ENCODE data around the gene EIF5B. TPM values are rescaled to one million over a fixed set of nuclear protein-coding genes. Genes with fewer than 3 reads are reported as not detected.
"Not testable (repeated sequence)": the region's sequence is repeated elsewhere in the genome, so short reads cannot be mapped to it uniquely, and the experiment has no call there.

EIF5B gene
- total and polyA plus RNA-seq, 12 donors = 64.5 to 176 (median 91.8) TPM

DNA sequence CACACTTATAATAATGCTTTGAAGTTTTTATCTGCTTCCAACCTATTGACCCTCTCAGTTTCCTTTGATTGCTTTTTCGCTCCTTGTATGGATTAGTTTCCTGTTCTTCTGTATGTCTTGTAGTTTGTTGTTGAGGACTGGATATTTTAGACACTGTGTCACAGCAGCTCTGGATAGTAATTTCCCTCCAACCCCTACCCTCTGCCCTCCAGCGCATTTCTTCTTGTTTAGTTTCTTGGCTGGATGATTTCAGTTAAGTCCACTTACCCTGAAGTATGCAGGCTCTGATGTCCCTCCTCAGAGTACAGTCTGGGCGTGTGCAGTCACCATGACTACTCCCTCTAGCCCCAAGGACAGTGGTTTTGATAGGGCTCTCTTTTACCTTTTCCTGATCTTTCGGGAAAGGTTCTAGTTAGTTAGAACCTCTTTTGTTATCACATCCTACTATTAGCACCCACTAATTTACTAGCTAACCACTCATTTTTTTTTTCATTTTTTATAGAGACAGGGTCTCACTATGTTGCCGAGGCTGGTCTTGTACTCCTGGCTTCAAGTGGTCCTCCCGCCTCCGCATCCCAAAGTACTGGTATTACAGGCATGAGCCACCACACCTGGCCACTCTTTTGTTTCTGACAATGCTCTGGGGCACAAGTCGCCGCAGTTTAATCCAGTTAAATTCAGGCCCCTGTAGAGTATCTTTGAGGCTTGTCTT, 19.9 kb upstream of the EIF5B start:
- WGBS, 2 donors = 97 to 99% methylated on average over 9 of the region's 9 CpGs
- no peak overlapping the region for H3K4me3 ChIP-seq
- H3K27me3 ChIP-seq = no peaks in the 10 kb centered on the region
- no peak overlapping the region for H3K27ac ChIP-seq
- peaks cover 0 to 62% (median 42%) of the 10 kb centered on the region in 9 donors for H3K36me3 ChIP-seq
- H3K9me3 ChIP-seq = peaks cover 0 to 17% (median 0%) of the 10 kb centered on the region in 11 donors
- intact Hi-C loops (cut with DNase I) = no loop called here
- no peak for ATAC-seq
- no peaks in the 10 kb centered on the region for H3K4me1 ChIP-seq
- DNase-seq = no peak
- TF ChIP-seq, protein P1, sequence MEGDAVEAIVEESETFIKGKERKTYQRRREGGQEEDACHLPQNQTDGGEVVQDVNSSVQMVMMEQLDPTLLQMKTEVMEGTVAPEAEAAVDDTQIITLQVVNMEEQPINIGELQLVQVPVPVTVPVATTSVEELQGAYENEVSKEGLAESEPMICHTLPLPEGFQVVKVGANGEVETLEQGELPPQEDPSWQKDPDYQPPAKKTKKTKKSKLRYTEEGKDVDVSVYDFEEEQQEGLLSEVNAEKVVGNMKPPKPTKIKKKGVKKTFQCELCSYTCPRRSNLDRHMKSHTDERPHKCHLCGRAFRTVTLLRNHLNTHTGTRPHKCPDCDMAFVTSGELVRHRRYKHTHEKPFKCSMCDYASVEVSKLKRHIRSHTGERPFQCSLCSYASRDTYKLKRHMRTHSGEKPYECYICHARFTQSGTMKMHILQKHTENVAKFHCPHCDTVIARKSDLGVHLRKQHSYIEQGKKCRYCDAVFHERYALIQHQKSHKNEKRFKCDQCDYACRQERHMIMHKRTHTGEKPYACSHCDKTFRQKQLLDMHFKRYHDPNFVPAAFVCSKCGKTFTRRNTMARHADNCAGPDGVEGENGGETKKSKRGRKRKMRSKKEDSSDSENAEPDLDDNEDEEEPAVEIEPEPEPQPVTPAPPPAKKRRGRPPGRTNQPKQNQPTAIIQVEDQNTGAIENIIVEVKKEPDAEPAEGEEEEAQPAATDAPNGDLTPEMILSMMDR (IDR thresholded peaks at IDR 0.05) = no peak

DNA sequence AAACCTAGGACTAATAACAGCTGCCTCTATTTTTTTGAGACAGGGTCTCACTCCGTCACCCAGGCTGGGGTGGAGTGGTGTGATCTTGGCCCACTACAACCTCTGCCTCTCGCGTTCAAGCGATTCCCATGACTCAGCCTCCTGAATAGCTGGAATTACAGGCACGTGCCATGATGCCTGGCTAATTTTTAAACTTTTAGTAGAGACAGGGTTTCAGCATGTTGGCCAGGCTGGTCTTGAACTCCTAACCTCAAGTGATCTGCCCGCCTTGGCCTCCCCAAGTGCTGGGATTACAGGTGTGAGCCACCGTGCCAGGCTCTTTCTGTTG, 19.4 kb upstream of the EIF5B start:
- ATAC-seq; H3K27ac ChIP-seq; H3K4me3 ChIP-seq; intact Hi-C loops (cut with DNase I); H3K4me1 ChIP-seq; H3K27me3 ChIP-seq; DNase-seq: not testable (repeated sequence)
- H3K36me3 ChIP-seq = peaks cover 0 to 67% (median 42%) of the 10 kb centered on the region in 9 donors
- peaks cover 0 to 17% (median 0%) of the 10 kb centered on the region in 11 donors for H3K9me3 ChIP-seq
- 97 to 98% methylated on average over 7 of the region's 7 CpGs for WGBS, 2 donors

DNA sequence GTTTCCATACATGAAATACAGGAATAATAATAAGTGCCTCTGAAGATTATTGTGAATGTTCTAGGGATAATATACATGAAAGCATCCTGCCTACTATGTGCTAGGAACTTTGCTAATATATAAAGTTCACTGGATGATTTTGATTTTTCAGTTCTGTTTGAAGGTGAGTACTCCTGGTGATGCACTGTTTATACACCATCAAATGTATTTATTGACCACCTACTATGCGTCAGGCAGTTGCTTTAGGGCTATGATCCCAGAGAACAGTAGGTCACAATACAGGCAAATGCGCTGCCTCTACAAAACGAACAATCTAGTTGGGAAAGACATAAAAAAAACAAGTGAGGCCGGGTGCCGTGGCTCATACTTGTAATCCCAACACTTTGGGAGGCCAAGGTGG, 11.8 kb upstream of the EIF5B start:
- ATAC-seq = no peak
- intact Hi-C loops (cut with DNase I) = no loop called here

DNA sequence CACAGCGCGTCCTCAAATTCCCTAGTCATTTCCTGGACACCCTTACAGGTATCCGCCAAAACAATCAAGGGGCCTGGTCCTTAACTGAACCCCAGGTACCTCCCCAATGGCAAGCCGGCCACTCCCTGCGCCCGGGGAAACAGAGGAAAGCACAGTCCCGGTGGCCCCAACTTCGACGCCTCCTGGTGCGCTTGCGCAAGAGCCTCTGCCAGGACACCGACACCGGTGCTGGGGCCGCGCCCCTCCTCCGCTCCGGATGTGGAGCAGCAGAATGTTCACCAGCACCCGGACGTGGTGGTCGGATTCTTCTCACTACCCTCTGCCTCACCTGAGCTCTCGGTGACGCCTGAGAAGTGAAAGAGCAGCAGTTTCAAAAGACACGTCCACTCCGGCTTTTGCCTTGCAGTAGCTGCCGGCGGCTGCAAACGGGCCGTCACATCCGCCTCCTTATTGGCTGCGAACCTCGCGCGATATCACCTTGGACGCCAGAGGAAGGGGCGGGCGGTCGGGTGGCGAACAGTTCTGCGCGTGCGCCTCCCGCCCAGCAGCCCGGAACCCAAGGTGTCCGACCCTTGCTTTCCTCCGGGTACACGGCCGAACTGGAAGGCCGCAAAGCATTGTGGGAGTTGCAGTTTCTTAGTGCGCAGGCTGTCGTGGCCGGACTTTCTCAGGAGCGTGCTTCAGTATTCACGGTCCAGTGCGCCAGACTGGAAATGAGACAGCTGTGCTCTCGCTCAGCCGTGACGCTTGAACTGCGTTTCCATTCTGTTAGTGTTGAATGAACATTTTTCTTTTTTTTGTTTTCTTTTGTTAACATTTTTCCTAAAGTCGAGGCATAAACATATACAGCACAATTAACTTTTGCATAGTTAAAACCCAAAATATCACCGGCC, 1.0 kb upstream of the EIF5B start, which contains the start of gene TXNDC9:
Gene TXNDC9 (minus strand): TSS at position 423 of the 893 bp plus-strand sequence. CDS start 3,123 bp downstream, outside the sequence.
- 0% methylated on average over 60 of the region's 60 CpGs for WGBS, 2 donors

More for the DNA sequence above, 11.8 kb upstream of the EIF5B start:
- TF ChIP-seq, protein P1 (IDR thresholded peaks at IDR 0.05) = no peak
- no peaks in the 10 kb centered on the region for H3K27me3 ChIP-seq
- 96 to 98% methylated on average over 5 of the region's 5 CpGs for WGBS, 2 donors
- H3K9me3 ChIP-seq = no peaks in the 10 kb centered on the region
- no peak overlapping the region for H3K27ac ChIP-seq
- H3K36me3 ChIP-seq = peaks cover 0 to 100% (median 64%) of the 10 kb centered on the region in 9 donors
- DNase-seq = no peak
- H3K4me1 ChIP-seq = peaks cover 0 to 2% (median 0%) of the 10 kb centered on the region in 9 donors
- no peak overlapping the region for H3K4me3 ChIP-seq

More for the DNA sequence above, 1.0 kb upstream of the EIF5B start, which contains the start of gene TXNDC9:
- Histone ChIP-seq H3K36me3 (peaks cover 0 to 23% (median 14%) of the 10 kb centered on the region in 9 donors), H3K27ac (peak within 1 kb of the TSS; percentile 55 to 98 (median 89)), H3K4me1 (peaks cover 3 to 53% (median 42%) of the 10 kb centered on the region in 9 donors), H3K27me3 (no peaks in the 10 kb centered on the region), H3K9me3 (no peaks in the 10 kb centered on the region), H3K4me3 (peak within 1 kb of the TSS; percentile 66 to 100 (median 90))
- peak; percentile 93 to 98 (median 96) for ATAC-seq
- TF ChIP-seq, protein P1 (IDR thresholded peaks at IDR 0.05) = no peak
- intact Hi-C loops (cut with DNase I) = loop anchor here in 9 of 10 donors (1.0 to 10.0 kb wide), 11 partner anchors 53 to 159 kb away; partner anchors contain the start of genes MITD1 (in 8 of the 9), MRPL30 (in 8 of the 9) and REV1 (in 6 of the 9)
- DNase-seq = peak; percentile 97 to 100

Measured in heart right ventricle (tissue), 16 donors.